Measurements from ENCODE around the gene GAB2.

DNA sequence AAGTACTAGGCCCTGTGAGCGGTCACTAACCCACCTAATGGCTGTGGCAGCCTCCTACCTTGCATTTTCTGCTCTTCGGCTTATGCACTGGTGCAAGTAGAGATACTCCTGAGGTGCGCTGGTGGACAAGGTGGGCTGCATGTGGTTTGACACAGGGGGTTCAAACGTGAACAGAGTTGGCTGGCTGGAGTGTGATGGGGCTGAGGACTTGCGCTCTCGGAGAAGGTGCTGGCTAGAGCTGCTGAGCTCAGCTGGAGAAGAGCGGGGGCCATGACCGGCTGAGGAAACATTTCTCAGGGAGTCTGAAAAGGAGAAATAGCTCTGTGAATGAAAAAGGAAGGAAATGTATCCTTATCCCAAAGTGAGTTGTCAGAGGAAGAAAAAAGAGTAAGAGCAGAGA lies 167.5 kb downstream of the GAB2 start:
- TF ChIP-seq, protein P1, sequence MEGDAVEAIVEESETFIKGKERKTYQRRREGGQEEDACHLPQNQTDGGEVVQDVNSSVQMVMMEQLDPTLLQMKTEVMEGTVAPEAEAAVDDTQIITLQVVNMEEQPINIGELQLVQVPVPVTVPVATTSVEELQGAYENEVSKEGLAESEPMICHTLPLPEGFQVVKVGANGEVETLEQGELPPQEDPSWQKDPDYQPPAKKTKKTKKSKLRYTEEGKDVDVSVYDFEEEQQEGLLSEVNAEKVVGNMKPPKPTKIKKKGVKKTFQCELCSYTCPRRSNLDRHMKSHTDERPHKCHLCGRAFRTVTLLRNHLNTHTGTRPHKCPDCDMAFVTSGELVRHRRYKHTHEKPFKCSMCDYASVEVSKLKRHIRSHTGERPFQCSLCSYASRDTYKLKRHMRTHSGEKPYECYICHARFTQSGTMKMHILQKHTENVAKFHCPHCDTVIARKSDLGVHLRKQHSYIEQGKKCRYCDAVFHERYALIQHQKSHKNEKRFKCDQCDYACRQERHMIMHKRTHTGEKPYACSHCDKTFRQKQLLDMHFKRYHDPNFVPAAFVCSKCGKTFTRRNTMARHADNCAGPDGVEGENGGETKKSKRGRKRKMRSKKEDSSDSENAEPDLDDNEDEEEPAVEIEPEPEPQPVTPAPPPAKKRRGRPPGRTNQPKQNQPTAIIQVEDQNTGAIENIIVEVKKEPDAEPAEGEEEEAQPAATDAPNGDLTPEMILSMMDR (IDR thresholded peaks at IDR 0.05): no peak
- TF ChIP-seq POLR2AphosphoS5 (IDR thresholded peaks at IDR 0.05): no peak
